Amygdala (tissue), 56 donors: Measurements from ENCODE around the gene GPR68.
"Not testable (repeated sequence)": the region's sequence is repeated elsewhere in the genome, so short reads cannot be mapped to it uniquely, and the experiment has no call there.

Experiments
- DNase-seq, 56 donors: peaks; one replicate each; lab custom pipeline; 2025; lab: John Stamatoyannopoulos, UW

Gene GPR68

DNA sequence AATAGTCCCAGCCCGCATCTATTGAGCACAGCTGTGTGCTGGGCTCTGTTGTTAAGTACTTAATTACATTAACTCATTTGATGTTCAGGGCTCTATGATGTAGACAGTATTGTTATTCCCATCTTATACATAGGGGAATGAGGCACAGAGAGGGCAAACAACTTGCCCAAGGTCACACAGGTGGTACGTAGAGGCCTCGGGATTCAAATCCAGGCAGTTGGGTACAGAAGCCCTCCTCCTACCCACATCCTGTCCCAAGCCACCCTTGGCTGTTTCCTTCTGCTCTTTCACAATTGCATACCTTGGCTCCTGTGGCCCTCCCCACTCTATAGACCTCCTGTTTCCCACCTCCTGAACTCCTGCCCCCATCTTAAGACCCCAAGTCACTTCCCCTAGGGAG, 10.0 kb upstream of the GPR68 start:
- no peak for DNase-seq

DNA sequence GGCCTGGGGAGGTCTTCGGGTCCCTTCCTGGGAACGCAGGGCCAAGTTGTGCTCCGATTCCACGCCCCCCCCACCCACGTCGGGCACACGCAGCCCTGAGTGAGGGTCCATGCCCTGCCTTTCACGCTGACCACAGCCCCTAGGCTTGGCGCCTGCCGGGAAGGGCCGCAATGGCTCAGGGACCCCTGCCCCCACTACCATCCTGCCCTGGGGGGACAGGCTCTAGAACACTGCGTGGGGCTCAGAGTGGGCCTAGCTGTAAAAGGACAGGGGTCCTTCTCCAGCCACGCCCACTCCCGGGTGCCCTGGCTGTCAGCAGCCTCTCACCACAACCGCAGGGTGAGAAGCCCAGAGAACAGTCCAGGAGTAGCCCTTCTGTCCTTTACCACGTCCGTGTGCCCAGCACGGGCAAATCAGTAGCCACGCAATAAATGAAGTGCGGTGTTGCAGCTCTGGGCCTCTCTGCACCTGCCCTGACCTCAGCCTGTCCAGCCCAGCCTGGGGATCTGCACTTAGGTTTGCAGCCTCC, 9.4 kb upstream of the GPR68 start:
- peak in 1 of 56 donors; percentile 68 for DNase-seq

DNA sequence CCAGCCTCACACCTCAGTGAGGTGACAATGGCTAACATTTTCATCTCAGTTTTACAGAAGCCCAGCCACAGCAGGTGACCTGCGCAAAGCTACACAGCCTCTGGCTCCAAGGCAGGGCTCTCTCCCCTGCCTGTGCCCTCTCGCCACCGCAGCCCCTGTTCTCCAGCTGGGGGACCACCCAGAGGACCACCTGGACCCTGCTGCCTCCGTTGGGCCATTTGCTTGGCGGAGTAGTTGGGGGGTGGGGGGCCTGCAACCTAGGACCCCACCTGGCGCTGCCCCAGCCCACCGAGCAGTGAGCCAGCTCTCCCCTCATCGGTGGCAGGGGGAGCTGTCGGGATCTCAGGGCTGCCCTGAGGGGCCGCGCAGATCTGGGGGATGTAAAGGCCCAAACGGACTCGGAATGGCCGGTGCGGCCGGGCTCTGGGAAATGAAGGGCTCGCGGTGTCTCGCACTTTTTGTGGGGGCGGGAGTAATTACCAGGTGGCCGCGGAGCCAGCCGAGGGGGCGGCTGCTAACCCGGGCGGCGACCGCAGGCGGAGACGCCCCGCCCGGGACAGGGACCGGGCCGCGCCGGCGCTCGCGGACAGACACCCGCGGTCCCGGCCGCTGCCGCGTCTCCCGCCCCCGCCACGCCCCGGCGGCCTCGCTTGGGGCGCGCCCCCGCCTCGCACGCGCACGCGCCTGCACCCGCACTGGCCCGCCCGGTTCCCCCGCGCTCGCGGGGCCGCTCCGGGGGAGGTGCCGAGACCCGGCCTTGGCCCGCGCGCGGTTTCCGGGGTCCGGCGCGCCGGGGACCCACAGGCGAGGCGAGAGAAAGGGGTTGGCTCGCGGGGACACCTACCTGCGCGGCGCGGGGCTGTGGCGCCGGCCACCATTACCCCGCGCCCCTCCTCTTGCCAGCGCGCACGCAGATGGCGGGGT, 8.6 kb upstream of the GPR68 start:
- peak in 4 of 56 donors; percentile 23 to 68 (median 48) for DNase-seq

DNA sequence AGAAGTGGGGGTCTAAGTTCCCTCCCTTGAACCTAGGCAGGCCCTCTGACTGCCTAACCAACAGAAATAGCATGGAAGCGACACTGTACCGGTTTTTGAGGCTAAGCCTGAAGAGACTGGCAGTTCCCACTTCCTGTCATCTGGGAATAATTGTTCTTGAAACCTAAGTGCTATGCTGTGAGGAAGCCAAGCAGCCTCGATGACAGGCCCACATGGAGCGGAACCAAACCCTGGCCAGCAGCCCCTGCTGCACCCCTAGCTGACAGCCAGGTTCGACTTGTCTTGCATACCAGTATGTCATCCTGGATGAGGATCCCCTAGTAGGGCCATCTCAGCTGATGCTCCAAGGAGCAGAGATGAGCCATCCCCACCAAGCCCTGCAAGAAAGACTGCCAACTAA, 6.4 kb upstream of the GPR68 start:
- DNase-seq = no peak

DNA sequence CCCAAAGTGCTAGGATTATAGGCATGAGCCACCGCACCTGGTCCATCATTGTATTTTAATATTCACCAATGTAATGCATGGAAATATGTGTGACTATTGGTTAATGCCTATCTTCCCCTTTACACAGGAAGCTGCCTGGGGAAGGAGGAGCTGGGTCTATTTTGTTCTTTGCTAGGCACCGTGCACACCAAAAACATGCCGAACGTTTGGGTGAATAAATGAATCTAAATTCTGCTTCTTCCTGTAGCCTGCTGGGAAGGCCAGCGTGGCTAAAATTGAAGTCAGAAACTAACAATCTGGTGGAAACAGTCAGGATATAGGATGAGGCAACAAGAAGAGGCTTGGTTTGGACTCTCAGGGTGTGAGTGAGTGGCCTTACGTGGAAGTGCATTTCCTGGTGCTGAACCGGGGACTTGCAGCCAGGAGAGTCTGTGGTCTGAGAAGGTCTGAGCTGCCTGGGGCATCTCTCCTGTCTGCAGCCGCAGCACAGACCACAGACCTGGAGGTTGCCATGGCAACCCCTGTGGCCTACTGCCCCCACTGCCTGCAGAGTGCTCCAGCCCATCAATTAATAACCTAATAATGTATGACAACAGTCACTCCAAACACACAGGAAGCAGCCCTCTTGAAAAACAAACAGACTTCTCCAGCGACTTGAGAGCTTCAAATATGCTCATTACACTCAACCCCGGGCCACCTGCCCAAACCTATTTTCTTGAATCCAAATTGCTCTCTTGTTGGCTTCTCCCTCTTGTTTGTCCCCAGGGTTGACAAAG, 5.5 kb upstream of the GPR68 start:
- no peak for DNase-seq

DNA sequence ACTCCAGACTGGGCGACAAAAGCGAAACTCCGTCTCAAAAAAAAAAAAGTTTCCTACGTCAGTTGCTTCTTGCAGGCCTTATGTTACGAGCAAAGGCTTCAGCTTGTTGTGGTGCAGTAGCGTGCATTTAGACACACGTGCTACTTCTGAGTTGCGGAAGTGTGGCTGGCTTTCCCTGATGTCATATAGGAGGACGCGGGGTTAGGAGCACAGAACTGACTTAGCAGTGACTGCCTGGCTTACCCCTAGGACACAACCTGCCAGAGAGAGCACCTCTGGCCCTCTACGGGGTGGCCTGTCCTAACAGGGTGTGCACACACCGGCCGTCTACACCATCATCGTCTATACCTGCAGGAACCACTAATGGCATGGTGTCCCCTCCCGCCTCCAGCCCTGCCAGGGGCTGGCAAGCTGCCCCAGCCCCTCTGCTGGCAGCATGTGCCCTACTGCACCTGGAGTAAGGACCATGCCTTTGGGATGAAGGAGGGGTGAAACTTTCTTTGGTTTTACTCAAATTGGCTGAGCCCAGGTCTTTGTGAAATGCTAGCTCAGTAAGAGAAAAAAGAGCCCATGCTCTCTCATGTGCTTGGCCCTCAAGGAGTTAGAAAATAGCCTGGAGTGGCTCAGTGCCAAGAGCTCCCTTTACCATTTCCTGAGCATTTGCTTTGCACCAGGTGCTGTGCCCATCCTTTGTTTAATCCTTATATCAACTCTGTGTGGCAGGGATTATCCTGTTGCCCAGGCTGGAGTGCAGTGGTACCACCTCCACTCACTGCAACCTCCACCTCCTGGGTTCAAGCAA, 1.7 kb upstream of the GPR68 start:
- no peak for DNase-seq

DNA sequence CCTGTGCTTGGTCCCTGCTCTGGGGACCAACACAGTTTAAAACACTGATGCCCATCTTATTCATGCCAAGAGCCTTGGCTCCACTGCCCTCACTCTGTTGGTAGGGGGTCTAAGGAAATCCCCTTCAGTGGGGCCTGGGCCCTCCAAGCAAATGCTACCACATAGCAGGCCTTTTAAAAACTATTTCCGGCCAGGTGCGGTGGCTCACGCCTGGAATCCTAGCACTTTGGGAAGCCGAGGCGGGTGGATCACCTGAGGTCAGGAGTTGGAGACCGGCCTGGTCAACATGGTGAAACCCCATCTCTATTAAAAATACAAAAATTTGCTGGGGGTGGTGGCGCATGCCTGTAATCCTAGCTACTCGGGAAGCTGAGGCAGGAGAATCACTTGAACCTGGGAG, 1.1 kb upstream of the GPR68 start:
- DNase-seq = not testable (repeated sequence)

DNA sequence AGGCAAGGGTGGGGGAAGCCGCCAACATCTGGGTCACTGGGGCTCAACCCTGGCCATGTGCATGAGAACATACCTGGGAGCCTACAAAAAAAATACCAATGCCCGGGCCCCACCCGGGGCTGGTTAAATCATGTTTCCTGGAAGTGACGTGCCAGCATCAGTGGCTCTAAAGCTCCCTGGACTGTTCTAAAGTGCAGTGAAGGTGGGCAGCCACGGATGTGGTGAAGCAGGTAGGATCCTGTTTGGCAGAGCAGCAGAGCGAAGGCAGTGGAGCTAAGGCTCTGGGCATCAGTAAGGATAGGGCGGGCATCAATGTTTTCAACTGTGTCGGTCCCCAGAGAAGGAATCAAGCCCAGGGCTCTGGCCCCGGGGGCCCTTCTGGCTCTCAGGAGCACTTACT, 525 bp upstream of the GPR68 start:
- no peak for DNase-seq

DNA sequence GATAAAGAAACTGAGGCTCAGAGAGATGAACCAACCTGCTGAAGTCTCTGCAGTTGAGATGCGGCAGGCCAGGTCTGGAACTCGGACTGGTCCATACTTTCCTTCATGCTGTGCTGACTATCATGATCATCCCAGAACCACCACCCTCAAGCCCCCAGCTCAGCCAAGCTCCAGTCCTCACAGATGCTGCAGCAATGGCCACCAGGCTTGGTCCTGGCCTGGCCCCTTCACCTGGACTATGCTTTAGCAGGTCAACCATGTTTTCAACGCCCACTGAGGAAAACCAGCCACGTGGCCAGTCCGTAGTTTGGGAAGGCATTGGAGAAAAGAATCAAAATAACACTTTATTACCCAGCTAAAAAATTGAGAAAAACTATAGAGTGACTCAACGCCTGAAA, 1.4 kb downstream of the GPR68 start:
- no peak for DNase-seq

DNA sequence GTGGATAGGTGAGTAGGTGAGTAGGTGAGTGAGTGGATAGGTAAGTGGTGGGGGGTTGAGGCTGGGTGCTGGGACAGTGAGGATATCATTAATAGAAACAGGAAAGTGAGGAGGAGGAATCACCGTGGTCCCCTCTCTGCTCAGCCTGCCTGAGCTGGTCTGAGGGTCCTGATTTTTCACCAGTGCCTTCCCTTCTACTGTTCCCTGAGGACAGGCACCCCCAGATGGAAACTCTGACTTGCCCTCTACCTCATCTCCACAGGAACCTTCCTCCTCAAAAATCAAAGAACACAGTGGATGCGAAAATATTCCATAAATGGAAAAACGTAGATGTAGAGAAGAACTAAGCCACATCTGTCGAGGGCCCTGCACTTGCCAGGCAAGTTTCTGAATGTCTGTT, 1.9 kb downstream of the GPR68 start:
- no peak for DNase-seq

DNA sequence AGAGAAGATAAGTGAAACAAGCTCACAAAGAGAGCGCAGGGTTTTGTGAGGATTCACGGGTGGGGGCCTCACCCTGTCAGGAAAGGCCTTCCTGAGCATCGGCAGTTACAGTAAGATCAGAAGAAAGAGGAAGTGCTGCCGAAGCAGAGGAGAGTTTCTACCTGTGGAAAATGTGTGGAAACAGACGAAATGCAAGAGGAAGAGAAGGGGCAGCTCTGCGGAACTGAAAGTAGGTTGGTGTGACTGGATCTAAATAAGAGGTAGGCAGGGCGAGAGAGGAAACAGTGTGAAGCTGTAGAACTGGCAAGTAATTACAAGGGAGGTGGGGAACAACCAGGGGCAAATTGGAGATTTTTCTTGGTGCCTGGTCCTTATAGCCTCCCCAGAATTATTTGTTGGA, 2.6 kb downstream of the GPR68 start:
- peak in 3 of 56 donors; percentile 25 to 47 (median 39) for DNase-seq

DNA sequence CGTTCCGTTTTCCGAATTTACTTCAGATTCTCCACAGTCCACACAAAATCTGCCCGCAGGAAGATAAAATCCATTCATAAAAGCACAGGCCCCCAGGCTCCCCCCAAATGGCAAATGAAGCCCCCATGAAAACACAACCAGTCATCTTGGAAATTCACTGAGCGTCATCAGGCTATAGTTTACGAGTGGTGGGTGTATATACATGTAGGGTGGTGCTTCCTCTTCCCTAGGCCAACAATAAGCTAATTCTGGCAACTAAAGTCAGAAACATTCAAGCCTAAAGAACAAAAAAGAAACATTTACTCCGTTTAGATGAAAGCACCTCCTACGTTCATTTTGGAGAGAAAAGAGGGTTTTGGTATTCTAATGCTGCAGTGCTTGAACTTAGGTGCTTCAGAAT, 5.8 kb downstream of the GPR68 start:
- DNase-seq = no peak

DNA sequence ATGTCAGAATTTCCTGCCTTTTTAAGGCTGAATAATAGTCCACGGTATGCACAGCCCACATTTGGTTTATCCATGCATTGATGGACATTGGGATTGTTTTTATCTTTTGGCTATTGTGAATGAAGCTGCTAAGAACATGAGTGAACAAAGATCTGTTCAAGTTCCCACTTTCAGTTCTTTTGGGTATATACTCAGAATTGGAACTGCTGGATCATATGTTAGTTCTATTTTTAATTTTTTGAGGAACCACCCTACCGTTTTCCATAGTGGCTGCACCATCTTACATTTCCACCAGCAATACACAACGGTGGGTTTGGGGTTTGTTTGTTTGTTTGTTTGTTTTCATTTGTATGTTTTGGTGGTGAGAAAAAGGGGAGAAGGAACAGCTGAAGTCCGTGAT, 6.4 kb downstream of the GPR68 start:
- DNase-seq = no peak

DNA sequence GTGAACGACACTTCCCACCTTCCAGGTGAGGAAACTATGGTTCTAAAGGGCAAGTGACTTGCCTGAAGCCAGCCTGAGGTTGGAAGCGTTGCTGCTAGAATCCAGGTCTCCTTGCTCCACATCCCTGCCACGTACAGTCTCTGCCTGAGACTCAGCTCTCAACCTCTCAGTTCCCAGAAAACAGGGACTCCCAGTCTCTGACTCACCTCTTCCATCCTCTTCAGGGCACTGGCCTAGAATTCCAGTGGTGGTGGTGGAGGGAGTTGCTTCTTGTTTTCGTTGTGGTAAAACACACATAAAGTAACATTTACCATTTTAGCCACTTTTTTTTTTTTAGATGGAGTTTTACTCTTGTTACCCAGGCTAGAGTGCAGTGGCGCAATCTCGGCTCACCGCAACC, 7.3 kb downstream of the GPR68 start:
- no peak for DNase-seq

DNA sequence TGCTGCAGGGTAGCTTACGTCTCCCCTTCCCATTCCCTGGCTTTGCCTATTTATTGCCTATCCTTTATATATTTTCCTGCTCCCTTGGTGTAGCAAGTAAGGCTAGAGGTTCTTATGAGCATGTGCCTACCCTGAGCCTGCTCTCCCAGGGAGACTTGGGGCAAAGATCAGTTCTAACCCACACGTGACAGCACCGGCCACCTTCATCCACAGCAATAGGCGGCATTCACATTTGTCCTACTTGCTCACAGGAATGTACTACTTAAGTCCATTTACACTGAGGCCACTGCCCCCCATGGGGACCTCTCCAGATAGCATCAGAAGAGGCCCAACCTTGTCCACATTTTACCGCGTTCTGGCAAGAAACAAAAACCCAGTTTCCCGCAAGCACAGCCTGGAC, 8.7 kb downstream of the GPR68 start:
- DNase-seq = no peak

DNA sequence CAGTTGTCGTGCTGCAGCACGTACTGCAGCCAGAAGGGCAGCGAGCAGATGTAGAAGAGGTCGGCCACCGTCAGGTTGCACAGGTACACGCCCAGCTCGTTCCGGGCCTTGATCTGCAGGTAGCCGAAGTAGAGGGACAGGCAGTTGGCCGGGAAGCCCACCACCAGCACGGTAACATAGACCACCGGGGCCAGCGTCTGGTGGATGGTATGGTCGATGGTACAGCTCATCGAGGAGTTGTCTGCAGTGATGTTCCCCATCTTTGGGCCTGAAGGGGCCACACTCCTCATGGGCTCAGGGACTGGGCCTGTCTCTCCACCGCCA, 9.8 kb downstream of the GPR68 start:
- DNase-seq = no peak

DNA sequence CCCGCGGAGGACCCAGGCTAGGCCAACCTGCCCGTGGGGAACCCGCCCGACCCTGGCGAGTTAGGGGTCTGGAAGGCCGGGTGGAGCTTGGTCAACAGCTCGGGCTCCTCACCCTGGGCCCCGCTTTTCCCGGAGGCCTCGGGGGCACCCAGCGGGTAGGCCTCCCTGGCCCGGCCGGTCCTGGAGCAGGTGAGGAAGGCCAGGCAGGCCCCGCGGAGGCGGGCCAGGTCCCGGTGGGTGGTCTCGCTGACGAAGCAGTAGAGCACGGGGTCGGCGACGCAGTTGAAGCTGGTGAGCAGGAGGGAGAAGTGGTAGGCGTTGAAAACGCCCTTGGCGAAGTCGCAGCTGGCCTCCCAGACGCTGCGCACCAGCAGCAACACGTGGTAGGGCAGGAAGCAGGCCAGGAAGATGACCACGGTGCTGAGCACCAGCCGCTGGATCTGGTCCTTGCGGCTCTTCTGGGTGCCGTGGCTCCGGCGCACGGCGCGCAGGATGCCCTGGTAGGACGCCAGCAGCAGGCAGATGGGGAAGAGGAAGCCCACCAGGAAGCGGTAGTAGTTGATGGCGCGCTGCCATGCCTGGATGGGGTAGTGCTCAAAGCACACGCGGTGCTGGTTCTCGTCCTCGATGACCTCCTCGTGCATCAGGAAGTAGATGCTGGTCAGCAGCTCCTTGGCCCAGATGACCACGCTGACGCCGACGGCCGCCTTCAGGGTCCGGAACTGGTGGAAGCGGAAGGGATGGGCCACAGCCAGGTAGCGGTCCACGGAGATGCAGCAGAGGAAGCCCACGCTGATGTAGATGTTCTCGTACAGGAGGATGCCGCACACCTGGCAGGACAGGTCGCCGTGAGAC, 10.3 kb downstream of the GPR68 start:
- no peak for DNase-seq

DNA sequence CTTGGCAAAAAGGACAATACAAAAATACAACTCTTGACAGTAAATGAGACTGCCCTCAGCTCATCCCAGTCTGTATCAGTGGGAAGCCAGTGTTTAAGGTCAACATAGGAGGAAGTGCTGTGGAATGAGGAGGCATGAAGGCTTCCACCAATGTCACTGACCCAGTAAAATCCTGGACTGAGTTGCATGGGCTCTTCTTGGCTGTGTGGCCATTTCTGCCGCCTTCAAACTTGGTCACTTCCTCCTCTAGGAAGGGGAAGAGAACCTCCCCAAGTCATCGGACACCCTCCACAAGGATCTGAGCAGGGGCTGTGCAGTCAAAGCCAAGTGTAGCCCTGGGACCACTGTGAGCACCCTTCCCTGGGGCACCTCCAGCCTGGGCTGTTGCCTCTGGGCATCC, 11.9 kb downstream of the GPR68 start:
- no peak for DNase-seq

DNA sequence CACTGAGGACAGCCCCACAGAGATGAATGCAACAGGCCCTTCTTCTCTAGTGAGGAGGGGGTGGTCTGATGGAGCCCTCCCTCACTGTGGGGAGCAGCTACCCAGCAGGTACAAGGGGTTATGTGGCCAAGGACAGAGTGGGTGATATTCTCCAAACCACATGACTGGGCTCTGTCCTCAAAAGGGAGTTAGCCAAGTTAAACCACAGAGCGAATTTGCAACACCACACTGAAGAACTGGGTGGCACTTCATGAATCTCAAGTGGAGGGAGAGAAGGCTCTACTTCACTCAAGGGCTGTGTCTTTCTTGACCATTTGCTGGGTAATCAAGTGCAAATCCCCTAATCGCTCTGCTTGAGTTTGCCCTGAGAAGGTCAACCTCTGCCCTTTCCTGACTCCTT, 12.5 kb downstream of the GPR68 start:
- no peak for DNase-seq

DNA sequence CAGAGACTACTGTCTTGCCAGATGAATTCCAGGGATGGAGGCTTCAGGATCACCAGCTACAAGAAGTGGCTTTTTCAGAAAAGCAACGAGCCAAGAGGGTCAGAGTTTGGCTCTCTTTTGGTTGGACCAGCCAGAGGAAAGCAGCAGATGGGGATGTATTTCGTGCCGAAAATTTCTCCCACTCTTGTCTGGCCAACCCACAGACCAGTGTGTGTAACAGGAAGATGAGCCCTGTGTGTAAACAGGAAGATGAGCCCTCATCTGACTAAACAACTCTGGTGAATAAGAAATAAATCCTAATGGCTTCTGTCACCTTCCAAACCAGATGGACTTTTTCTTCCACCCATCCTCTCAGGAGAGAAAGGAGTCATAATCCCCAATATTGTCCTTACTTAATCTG, 13.1 kb downstream of the GPR68 start:
- DNase-seq = no peak
